MM.1S (cell line): ENCODE results near the gene LDHAL6A.

Experiments used
- CTCF ChIP-seq: fragments of 300-600 bp; sonication (generic); IDR thresholded peaks from 2 replicates; pipeline ENCODE4 v1.5.1; 2016; ENCODE audit warnings: antibody characterized with exemption, low read length, mixed read lengths
- EZH2phosphoT487 ChIP-seq: fragments of 300-600 bp; sonication (generic); IDR thresholded peaks from 2 replicates; pipeline ENCODE4 v1.6.1; 2018; ENCODE audit warnings: antibody characterized with exemption, low read length

GRCh38 chr11:18523084-18523483, 67.4 kb downstream of the LDHAL6A start:
- TF ChIP-seq CTCF (no peak), EZH2phosphoT487 (no peak)
